K562 (cell line): ENCODE results near the gene ERBB3. TPM values are rescaled to one million over a fixed set of nuclear protein-coding genes. Genes with fewer than 3 reads are reported as not detected.

Source experiments
- ATAC-seq: fragments of 200-7000 bp; cut with Tn5 transposase; 3 replicates; pipeline ENCODE4 v1.9.1; 2020; ENCODE audit warnings: moderate library complexity
- BruUV-seq: library from RNA; stranded (reverse); fragments of 400-500 nt; replicated peaks from 2 replicates; lab custom pipeline; 2021; lab: Mats Ljungman, UMichigan
- CTCF ChIA-PET: fragments of 300-600 bp; formaldehyde crosslinking; extraction: SDS; loops from one replicate; lab custom pipeline; 2021; ENCODE audit warnings: low intra/inter-chr PET ratio; lab: Yijun Ruan, JAX
- POLR2A ChIA-PET: fragments of 300-600, 350-650 bp; sonication (Branson Sonifier 250); formaldehyde crosslinking; extraction: SDS; loops from one replicate; lab custom pipeline; 2021; ENCODE audit warnings: antibody characterized with exemption, inconsistent platforms; lab: Yijun Ruan, JAX
- DNase-seq, 4 experiments: peaks; one replicate each; pipeline versions ENCODE4 v3.0.0 to v3.0.0-alpha.2; 2011 to 2018; ENCODE audit warnings: low spot score in 3 of 4, mixed read lengths in 3 of 4; ENCODE audit errors: extremely low read depth in 1 of 4
- FAIRE-seq: peaks from 2 replicates; lab custom pipeline; 2011; peaks lifted over from hg19 to GRCh38; lab: Jason Lieb, UNC
- H2AFZ ChIP-seq: 2 replicates; pipeline ENCODE4 v1.6.0; 2011; ENCODE audit warnings: low read depth, low read length, control low read depth, inconsistent platforms
- H3K27ac ChIP-seq: fragments of 200-600 bp; 3 replicates; pipeline ENCODE4 v1.8.0; 2011; ENCODE audit warnings: low read depth, mild to moderate bottlenecking, control low read depth, inconsistent platforms, low read length, moderate library complexity, mixed read lengths; ENCODE audit errors: extremely low read depth
- H3K27me3 ChIP-seq, 2 experiments: fragments of 300-600 bp in 1 of 2; 2 replicates in 1 of 2; 3 replicates in 1 of 2; pipeline versions ENCODE4 v1.6.0 to v1.8.0; 2011; ENCODE audit warnings: inconsistent platforms in 2 of 2, low read length in 2 of 2, mild to moderate bottlenecking in 1 of 2, mixed read lengths in 1 of 2, moderate library complexity in 1 of 2; ENCODE audit not compliant: control insufficient read depth in 2 of 2, insufficient read depth in 2 of 2
- H3K36me3 ChIP-seq: fragments of 300-600 bp; 3 replicates; pipeline ENCODE4 v1.8.0; 2011; ENCODE audit warnings: mild to moderate bottlenecking, low read length, inconsistent platforms; ENCODE audit not compliant: control insufficient read depth, insufficient read depth
- H3K4me1 ChIP-seq, 2 experiments: fragments of 200-600 bp in 1 of 2; replicated peaks in 1 of 2; 2 replicates in 1 of 2; 3 replicates in 1 of 2; pipeline versions ENCODE4 v1.5.1 to v1.8.0; 2011; ENCODE audit warnings: inconsistent platforms in 2 of 2, low read length in 2 of 2, mild to moderate bottlenecking in 1 of 2, mixed read lengths in 1 of 2, moderate library complexity in 1 of 2; ENCODE audit not compliant: control insufficient read depth in 2 of 2, insufficient read depth in 2 of 2
- H3K4me2 ChIP-seq: 2 replicates; pipeline ENCODE4 v1.6.1; 2011; ENCODE audit warnings: low read length, control low read depth, inconsistent platforms, mixed read lengths; ENCODE audit not compliant: insufficient read depth
- H3K4me3 ChIP-seq: fragments of 200-600 bp; sonication (generic), shearing (Covaris generic); 2 replicates; pipeline ENCODE4 v1.5.1; 2016; ENCODE audit warnings: control low read depth, inconsistent platforms
- H3K79me2 ChIP-seq: fragments of 200-600 bp; 3 replicates; pipeline ENCODE4 v1.8.0; 2011; ENCODE audit warnings: low read length, inconsistent platforms; ENCODE audit not compliant: control insufficient read depth, insufficient read depth
- H3K9ac ChIP-seq, 2 experiments: 2 replicates each; pipeline versions ENCODE4 v1.6.0 to v1.6.1; 2011; ENCODE audit warnings: low read depth in 2 of 2, low read length in 2 of 2, control low read depth in 1 of 2, inconsistent platforms in 1 of 2, mild to moderate bottlenecking in 1 of 2, mixed read lengths in 1 of 2; ENCODE audit not compliant: insufficient read depth in 1 of 2
- H3K9me1 ChIP-seq: one replicate; pipeline ENCODE4 v1.6.0; 2011; ENCODE audit warnings: inconsistent platforms, mild to moderate bottlenecking, low read length, moderate library complexity; ENCODE audit not compliant: control insufficient read depth, insufficient read depth
- H3K9me3 ChIP-seq: replicated peaks from 2 replicates; pipeline ENCODE4 v1.5.1; 2011; ENCODE audit warnings: low read depth, low read length, inconsistent platforms; ENCODE audit not compliant: control insufficient read depth, insufficient read depth
- H4K20me1 ChIP-seq: replicated peaks from 2 replicates; pipeline ENCODE4 v1.6.1; 2011; ENCODE audit warnings: low read length, inconsistent platforms, mixed read lengths; ENCODE audit not compliant: control insufficient read depth, insufficient read depth
- ATF6 ChIP-seq: sonication (generic); formaldehyde crosslinking; IDR thresholded peaks from 2 replicates; pipeline ENCODE4 v1.4.0; 2020; ENCODE audit warnings: mild to moderate bottlenecking, missing genetic modification reagents
- CBFA2T2 ChIP-seq: fragments of 450-650 bp; conservative IDR thresholded peaks from 2 replicates; pipeline ENCODE4 v1.6.1; 2017; ENCODE audit warnings: mild to moderate bottlenecking
- KLF6 ChIP-seq: fragments of 250-450 bp; sonication (Bioruptor Pico); IDR thresholded peaks from 2 replicates; pipeline ENCODE4 v1.4.0; 2020; ENCODE audit warnings: mild to moderate bottlenecking, moderate library complexity, borderline replicate concordance
- MBD2 ChIP-seq: sonication (generic); IDR thresholded peaks from 2 replicates; pipeline ENCODE4 v1.6.1; 2016; ENCODE audit warnings: low read depth, borderline replicate concordance
- RERE ChIP-seq: sonication (generic); formaldehyde crosslinking; IDR thresholded peaks from 2 replicates; pipeline ENCODE4 v1.8.0; 2023; ENCODE audit warnings: missing genetic modification reagents, mild to moderate bottlenecking, borderline replicate concordance
- RFX5 ChIP-seq: IDR thresholded peaks from 2 replicates; pipeline ENCODE4 v1.6.1; 2011; ENCODE audit warnings: low read depth, mild to moderate bottlenecking, improper control_type of control experiment, low read length
- SLC30A9 ChIP-seq: fragments of 250-450 bp; sonication (Bioruptor Pico); IDR thresholded peaks from 2 replicates; pipeline ENCODE4 v1.8.0; 2022; ENCODE audit warnings: mild to moderate bottlenecking, moderate library complexity
- SMAD1 ChIP-seq: fragments of 150-350 bp; IDR thresholded peaks from 2 replicates; pipeline ENCODE4 v1.6.1; 2014; ENCODE audit warnings: low read length, low read depth; ENCODE audit not compliant: partially characterized antibody
- STAT5A ChIP-seq: IDR thresholded peaks from 2 replicates; pipeline ENCODE4 v1.6.1; 2012; ENCODE audit warnings: low read length, inconsistent platforms, borderline replicate concordance
- TAF15 ChIP-seq: fragments of 200-400 bp; formaldehyde crosslinking; IDR thresholded peaks from 2 replicates; pipeline ENCODE4 v1.6.1; 2017; ENCODE audit warnings: mild to moderate bottlenecking, low read depth, low read length, moderate library complexity
- TCF3 ChIP-seq: sonication (generic); formaldehyde crosslinking; IDR thresholded peaks from 2 replicates; pipeline ENCODE4 v1.4.0; 2020; ENCODE audit warnings: mild to moderate bottlenecking, missing genetic modification reagents
- ZNF24 ChIP-seq: fragments of 450-650 bp; IDR thresholded peaks from 2 replicates; pipeline ENCODE4 v1.6.1; 2016
- ZNF280B ChIP-seq: fragments of 250-450 bp; sonication (Bioruptor Pico); IDR thresholded peaks from 2 replicates; pipeline ENCODE4 v1.5.1; 2021; ENCODE audit warnings: mild to moderate bottlenecking
- ZNF444 ChIP-seq: fragments of 250-450 bp; sonication (Bioruptor Pico); IDR thresholded peaks from 2 replicates; pipeline ENCODE4 v1.4.0; 2020; ENCODE audit warnings: mild to moderate bottlenecking, moderate library complexity
- WGBS: fragments of 100-300 bp; shearing (Covaris generic); methylation state at CpG from one replicate; pipeline ENCODE4 v1.1.6; 2016; ENCODE audit warnings: low coverage, mixed read lengths; ENCODE audit not compliant: insufficient coverage; ENCODE audit errors: missing lambda C conversion rate; 5-methylcytosine and 5-hydroxymethylcytosine counted together
- in situ Hi-C: fragments of 300-500 bp; cut with MboI; formaldehyde crosslinking; loops from 4 replicates; pipeline ENCODE4 v1.15.0; 2018; ENCODE audit warnings: inconsistent platforms, mixed read lengths
- intact Hi-C: fragments of 100-400 bp; cut with micrococcal nuclease; formaldehyde crosslinking; loops from 2 replicates; pipeline ENCODE4 v1.14.2; 2022
- polyA plus RNA-seq, 8 experiments: library from polyadenylated mRNA; depleted of rRNA in 4 of 8; stranded (reverse) in 5 of 8; unstranded in 3 of 8; fragments of >200 nt; fragmentation: Nextera tagmentation in 2 of 8; fragmentation: Illumina TruSeq in 1 of 8; extraction: Ambion mirVana in 2 of 8; extraction: Trizol in 1 of 8; gene quantifications; 2 replicates each; pipeline versions ENCODE4 v1.2.1 to v1.2.3, GENCODE V29; 2011 to 2014; ENCODE audit warnings: inconsistent platforms in 1 of 8, missing spikeins in 1 of 8
- total RNA-seq, 7 experiments: library from RNA; depleted of rRNA in 6 of 7; stranded (reverse); fragments of >200 nt in 6 of 7; fragmentation: Illumina TruSeq in 2 of 7; extraction: Trizol in 2 of 7; gene quantifications; 2 replicates each; pipeline versions ENCODE4 v1.2.1 to v1.2.3, GENCODE V29; 2011 to 2021; ENCODE audit warnings: low replicate concordance in 1 of 7

The ERBB3 gene
- total and polyA plus RNA-seq, 9 of the 15 experiments (the other 6 are each of a cell fraction or from before 2014, with no cell fraction given): 1.5 to 5.4 (median 3.8) TPM

- intact Hi-C loops: no loop called here
- no peaks in the 10 kb centered on the region for H3K27me3 ChIP-seq
- no peak for ATAC-seq
- 80% methylated on average over 2 of the region's 2 CpGs for WGBS
- in situ Hi-C loops: loop anchor here (10.0 kb wide), 1 partner anchor 342 kb away; the partner anchor contains the start of gene SPRYD4
- CTCF ChIA-PET: no interaction called here
- H2AFZ ChIP-seq: no peak overlapping the region
- H3K27ac ChIP-seq: no peak overlapping the region
- H3K36me3 ChIP-seq: peaks cover 18% of the 10 kb centered on the region
- peaks cover 21% of the 10 kb centered on the region for H3K79me2 ChIP-seq
- FAIRE-seq: no peak
- POLR2A ChIA-PET: interaction anchor here (0.6 to 1.3 kb wide), 5 partner anchors 36 to 326 kb away, joined by 3 to 7 read pairs (median 3); partner anchors contain the start of genes SMARCC2 and TIMELESS
- H4K20me1 ChIP-seq: no peaks in the 10 kb centered on the region
- no peak for DNase-seq
- H3K4me1 ChIP-seq: peaks cover 25 to 54% of the 10 kb centered on the region in 2 experiments
- H3K4me2 ChIP-seq: no peak overlapping the region
- H3K9me1 ChIP-seq: no peaks in the 10 kb centered on the region
- H3K4me3 ChIP-seq: no peak overlapping the region
- H3K9ac ChIP-seq: peak overlapping the region in 1 of 2 experiments; percentile 4; a peak in 1 of 4 replicates
- BruUV-seq: no TSS peak
- no peaks in the 10 kb centered on the region for H3K9me3 ChIP-seq
- no peak for TF ChIP-seq ZNF280B (CRISPR knock-in tag)
- TF ChIP-seq ATF6 (CRISPR knock-in tag): no peak
- TF ChIP-seq SMAD1: no peak
- TF ChIP-seq RERE (CRISPR knock-in tag): no peak
- TF ChIP-seq TCF3 (CRISPR knock-in tag): no peak
- no peak for TF ChIP-seq MBD2
- no peak for TF ChIP-seq ZNF24
- no peak for TF ChIP-seq SLC30A9 (CRISPR knock-in tag)
- TF ChIP-seq RFX5: no peak
- TF ChIP-seq CBFA2T2: no peak
- TF ChIP-seq ZNF444: no peak
- no peak for TF ChIP-seq TAF15
- TF ChIP-seq STAT5A: no peak
- TF ChIP-seq KLF6: no peak
Observed at GRCh38 chr12:56122637-56123036, 42.7 kb downstream of the ERBB3 start.
